Thymus (tissue), 11 donors: Measurements from ENCODE around the gene CCDC32. TPM values are rescaled to one million over a fixed set of nuclear protein-coding genes. Genes with fewer than 3 reads are reported as not detected.
"Not testable (repeated sequence)": the region's sequence is repeated elsewhere in the genome, so short reads cannot be mapped to it uniquely, and the experiment has no call there.

ENCODE experiments used
- DNase-seq, 9 donors: peaks; one replicate each; pipeline ENCODE4 v3.0.0-alpha.2; 2013; ENCODE audit warnings: low spot score in 9 of 9, low read depth in 6 of 9, missing footprints in 1 of 9
- H3K27ac ChIP-seq, 2 donors: one replicate each; pipeline ENCODE4 v1.5.1; 2013; ENCODE audit warnings: control low read depth in 1 of 2, low read depth in 1 of 2, low read length in 1 of 2, mild to moderate bottlenecking in 1 of 2, moderate library complexity in 1 of 2
- H3K27me3 ChIP-seq, 2 donors: one replicate each; pipeline ENCODE4 v1.5.1; 2013; ENCODE audit warnings: low read length in 1 of 2; ENCODE audit not compliant: control insufficient read depth in 2 of 2, insufficient read depth in 1 of 2
- H3K36me3 ChIP-seq, 2 donors: one replicate each; pipeline ENCODE4 v1.5.1; 2013; ENCODE audit warnings: low read length in 1 of 2, mild to moderate bottlenecking in 1 of 2, moderate library complexity in 1 of 2; ENCODE audit not compliant: control insufficient read depth in 2 of 2, insufficient read depth in 2 of 2
- H3K4me1 ChIP-seq, 2 donors: one replicate each; pipeline ENCODE4 v1.5.1; 2013; ENCODE audit warnings: low read length in 2 of 2; ENCODE audit not compliant: control insufficient read depth in 2 of 2, insufficient read depth in 2 of 2
- H3K4me3 ChIP-seq, 2 donors: one replicate each; pipeline ENCODE4 v1.5.1; 2013; ENCODE audit warnings: low read length in 2 of 2, control low read depth in 1 of 2, mild to moderate bottlenecking in 1 of 2
- H3K9me3 ChIP-seq, 2 donors: one replicate each; pipeline ENCODE4 v1.5.1; 2013; ENCODE audit warnings: low read length in 1 of 2, mild to moderate bottlenecking in 1 of 2; ENCODE audit not compliant: control insufficient read depth in 2 of 2, insufficient read depth in 1 of 2
- WGBS: extraction: QIAGEN DNeasy Blood & Tissue Kit; methylation state at CpG from one replicate; pipeline ENCODE4 v1.1.7; 2013; 5-methylcytosine and 5-hydroxymethylcytosine counted together
- polyA plus RNA-seq: library from polyadenylated mRNA; stranded (reverse); fragments of 200-250 nt; gene quantifications from one replicate; pipeline ENCODE4 v1.2.3, GENCODE V29; 2013
- total RNA-seq: library from RNA; stranded (reverse); fragments of 120-200 nt; gene quantifications from one replicate; pipeline ENCODE4 v1.2.4, GENCODE V29; 2013
- donor health status: healthy.

The CCDC32 gene
- total and polyA plus RNA-seq, 2 donors, result 21.2 to 39.2 TPM

DNA sequence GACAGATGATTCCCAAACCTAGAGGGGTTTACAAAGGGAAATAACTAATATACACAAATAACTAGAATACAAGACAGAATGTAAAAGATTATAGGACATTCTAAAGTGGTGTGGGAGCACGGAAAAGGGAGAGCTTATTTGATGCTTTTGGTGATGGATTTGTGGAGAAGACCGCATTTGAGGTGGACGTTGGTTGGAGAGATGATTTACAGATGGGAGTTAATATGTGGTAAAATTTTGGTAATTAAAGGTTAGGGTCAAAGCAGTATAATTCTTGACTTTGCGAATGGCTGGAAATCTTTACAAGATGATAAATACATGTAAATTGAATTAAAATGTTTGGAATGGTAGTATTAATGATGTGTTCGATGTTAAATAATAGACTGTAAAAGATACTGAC lies 30.4 kb upstream of the CCDC32 start:
- no peaks in the 10 kb centered on the region for H3K36me3 ChIP-seq
- no peaks in the 10 kb centered on the region for H3K27me3 ChIP-seq
- peak overlapping the region; percentile 65 to 95 for H3K4me3 ChIP-seq
- DNase-seq, result no peak
- no peak overlapping the region for H3K27ac ChIP-seq
- H3K4me1 ChIP-seq, result peaks cover 0 to 4% of the 10 kb centered on the region in 2 donors
- H3K9me3 ChIP-seq, result no peaks in the 10 kb centered on the region
- WGBS, result 61% methylated on average over 5 of the region's 5 CpGs

DNA sequence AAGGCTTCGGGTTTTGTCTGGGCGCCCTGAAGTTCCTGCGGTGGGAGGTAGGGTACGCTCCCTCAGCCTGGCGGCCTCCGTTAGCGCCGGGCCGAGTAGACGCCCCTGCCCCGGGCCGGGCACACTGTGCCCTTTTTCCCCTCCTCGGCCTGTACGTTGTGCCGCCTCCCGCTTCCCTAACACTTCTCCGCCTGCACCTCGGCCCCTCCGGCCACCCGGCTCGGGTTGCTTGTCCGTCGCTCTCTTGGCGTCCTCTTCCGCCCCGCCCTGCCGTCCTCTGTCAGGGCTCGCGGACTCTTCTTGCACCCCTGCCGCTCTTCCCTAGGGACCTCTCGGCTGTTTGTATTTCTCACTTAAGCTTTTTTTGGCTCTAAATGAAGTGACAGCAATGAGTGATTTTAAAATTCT lies 29.6 kb upstream of the CCDC32 start:
- WGBS, result under 1% methylated on average over 31 of the region's 31 CpGs
- DNase-seq, result no peak
- no peaks in the 10 kb centered on the region for H3K36me3 ChIP-seq
- H3K4me3 ChIP-seq, result peak overlapping the region; percentile 65 to 95
- no peaks in the 10 kb centered on the region for H3K27me3 ChIP-seq
- peaks cover 2 to 8% of the 10 kb centered on the region in 2 donors for H3K4me1 ChIP-seq
- no peaks in the 10 kb centered on the region for H3K9me3 ChIP-seq
- peak overlapping the region; percentile 95 to 98 for H3K27ac ChIP-seq

DNA sequence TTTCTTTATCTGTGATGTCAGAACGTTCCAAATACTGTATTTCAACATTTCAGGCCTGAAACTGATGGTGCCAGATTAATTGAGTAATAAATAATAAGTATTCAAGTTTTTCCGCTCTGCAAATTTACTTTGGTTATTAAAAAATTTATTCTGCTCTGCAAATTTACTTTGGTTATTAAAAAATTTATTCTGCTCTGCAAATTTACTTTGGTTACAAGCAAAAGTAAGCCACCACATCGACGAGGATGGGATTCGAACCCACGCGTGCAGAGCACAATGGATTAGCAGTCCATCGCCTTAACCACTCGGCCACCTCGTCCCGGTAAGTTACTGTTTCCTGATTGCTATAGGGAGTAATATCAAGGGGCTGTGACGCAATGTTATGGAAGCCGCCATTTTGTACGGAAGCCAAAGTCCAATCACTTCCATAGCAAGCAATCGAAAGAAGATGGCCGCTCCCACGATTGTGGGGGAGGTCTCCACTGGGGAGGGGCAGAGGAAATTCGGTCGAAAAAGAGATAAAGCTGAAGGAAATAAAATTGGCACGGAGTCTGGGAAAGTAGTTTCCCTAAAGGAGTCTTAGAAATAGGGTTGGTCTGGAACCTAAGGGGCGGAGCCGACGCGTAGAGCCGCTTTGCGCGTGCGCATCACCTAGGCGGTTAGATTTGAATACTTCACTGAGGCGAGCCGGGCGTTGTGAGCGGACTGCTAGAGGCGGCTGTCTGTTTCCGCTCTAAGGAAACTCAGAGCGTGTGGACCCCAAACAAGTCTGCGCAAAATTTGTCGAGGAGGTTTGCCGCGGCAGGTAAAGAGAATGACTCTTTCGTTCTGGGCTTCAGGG lies 29.0 kb upstream of the CCDC32 start, which contains the start of gene KNL1:
Gene KNL1 (plus strand): TSS at position 662 of the 841 bp plus-strand sequence. CDS start 8,683 bp downstream, outside the sequence.
- 5% methylated on average over 41 of the region's 41 CpGs for WGBS
- H3K36me3 ChIP-seq, result no peaks in the 10 kb centered on the region
- peak within 1 kb of the TSS; percentile 95 to 98 for H3K27ac ChIP-seq
- DNase-seq, result peak; percentile 79 to 98 (median 92)
- peaks cover 2 to 8% of the 10 kb centered on the region in 2 donors for H3K4me1 ChIP-seq
- H3K4me3 ChIP-seq, result peak within 1 kb of the TSS; percentile 65 to 95
- no peaks in the 10 kb centered on the region for H3K27me3 ChIP-seq
- no peaks in the 10 kb centered on the region for H3K9me3 ChIP-seq

DNA sequence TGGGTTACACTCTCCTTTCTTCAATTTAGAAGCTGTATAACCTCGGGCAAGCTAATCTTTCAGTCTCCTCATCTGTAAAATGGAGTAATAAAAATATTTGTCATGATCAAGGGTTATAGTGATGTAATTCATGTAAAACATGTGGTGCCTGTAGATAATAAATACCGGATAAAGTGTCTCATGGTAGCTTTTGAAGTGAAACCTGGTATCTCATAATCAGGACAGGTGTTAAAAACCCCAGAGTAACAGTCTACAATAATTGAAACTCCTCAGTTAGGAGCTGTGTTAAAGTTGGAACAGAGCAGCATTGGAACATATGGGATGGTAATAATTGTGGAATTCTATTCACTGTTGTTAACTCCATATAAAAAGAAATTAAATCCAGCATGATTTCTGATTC lies 28.3 kb upstream of the CCDC32 start:
- Histone ChIP-seq H3K27ac (peak overlapping the region in 1 of 2 donors; percentile 98), H3K9me3 (no peaks in the 10 kb centered on the region), H3K4me1 (peaks cover 2 to 8% of the 10 kb centered on the region in 2 donors), H3K27me3 (no peaks in the 10 kb centered on the region), H3K4me3 (no peak overlapping the region), H3K36me3 (no peaks in the 10 kb centered on the region)
- DNase-seq, result peak in 2 of 9 donors; percentile 15 to 37
- 63% methylated on average over 2 of the region's 2 CpGs for WGBS

DNA sequence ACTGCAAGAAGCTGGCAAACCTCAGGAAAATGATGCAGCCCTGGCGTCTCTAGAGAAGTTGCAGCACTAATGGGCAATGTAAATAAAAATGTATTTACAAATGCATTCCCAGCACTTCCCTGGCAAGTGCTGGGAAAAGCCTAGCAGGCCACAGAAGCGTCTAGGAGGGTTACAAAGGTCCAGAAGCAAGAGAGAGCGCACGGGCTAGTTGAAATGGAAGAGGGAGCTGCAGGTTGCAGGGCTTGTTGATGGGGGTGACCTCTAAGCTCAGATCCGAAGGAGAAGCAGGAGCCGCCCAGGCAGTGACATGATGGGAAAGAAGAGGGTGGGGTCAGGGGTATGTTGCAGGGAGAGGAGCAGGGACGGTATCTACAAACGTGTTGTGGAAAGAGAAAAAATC lies 26.5 kb upstream of the CCDC32 start:
- H3K4me1 ChIP-seq, result peaks cover 2 to 7% of the 10 kb centered on the region in 2 donors
- H3K4me3 ChIP-seq, result no peak overlapping the region
- H3K27me3 ChIP-seq, result no peaks in the 10 kb centered on the region
- H3K9me3 ChIP-seq, result no peaks in the 10 kb centered on the region
- DNase-seq, result no peak
- WGBS, result 95% methylated on average over 8 of the region's 8 CpGs
- no peaks in the 10 kb centered on the region for H3K36me3 ChIP-seq
- no peak overlapping the region for H3K27ac ChIP-seq

DNA sequence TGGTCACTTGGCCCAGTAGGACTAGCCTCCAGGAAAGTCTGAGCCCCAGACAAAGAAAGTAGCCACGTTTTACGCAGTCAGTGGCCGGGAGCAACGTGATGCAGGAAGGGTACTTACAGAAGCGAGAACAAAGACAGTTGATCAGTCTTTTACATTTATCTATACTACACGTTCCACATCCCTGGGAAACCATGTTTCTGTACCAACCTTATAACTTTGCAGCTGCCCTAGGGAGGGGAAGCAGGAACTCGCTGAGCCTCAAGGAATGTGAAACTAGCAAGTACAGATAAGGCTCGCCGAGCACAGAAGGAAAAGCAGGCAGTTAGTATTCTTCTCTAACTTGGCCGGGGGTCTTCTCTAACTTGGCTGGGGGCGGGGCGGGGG lies 25.8 kb upstream of the CCDC32 start:
- peak overlapping the region in 1 of 2 donors; percentile 46 for H3K4me3 ChIP-seq
- no peaks in the 10 kb centered on the region for H3K27me3 ChIP-seq
- WGBS, result 78% methylated on average over 12 of the region's 12 CpGs
- DNase-seq, result no peak
- H3K27ac ChIP-seq, result no peak overlapping the region
- H3K4me1 ChIP-seq, result peaks cover 2 to 7% of the 10 kb centered on the region in 2 donors
- no peaks in the 10 kb centered on the region for H3K9me3 ChIP-seq
- no peaks in the 10 kb centered on the region for H3K36me3 ChIP-seq

DNA sequence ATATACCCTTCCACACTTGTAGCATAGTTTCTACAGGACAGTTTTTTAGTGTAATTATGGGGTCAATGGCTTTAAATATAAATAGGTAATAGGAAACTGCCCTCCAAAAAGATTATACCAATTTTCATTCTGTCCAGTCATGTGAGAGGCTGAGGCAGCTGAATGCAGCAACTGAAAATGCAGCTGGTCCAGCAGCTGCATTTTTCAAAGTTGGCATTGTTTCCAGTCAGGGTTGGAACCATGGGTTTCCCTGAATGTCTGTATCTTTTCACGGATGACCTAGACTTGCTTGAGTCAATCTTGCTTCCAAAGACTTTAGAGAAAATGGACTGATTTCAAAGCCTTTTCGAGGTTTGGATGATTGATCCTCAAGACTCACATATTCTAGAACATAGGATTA lies 19.3 kb upstream of the CCDC32 start:
- no peaks in the 10 kb centered on the region for H3K9me3 ChIP-seq
- H3K4me1 ChIP-seq, result no peaks in the 10 kb centered on the region
- WGBS, result 73% methylated on average over 2 of the region's 2 CpGs
- no peaks in the 10 kb centered on the region for H3K36me3 ChIP-seq
- no peak overlapping the region for H3K27ac ChIP-seq
- DNase-seq, result no peak
- no peaks in the 10 kb centered on the region for H3K27me3 ChIP-seq
- H3K4me3 ChIP-seq, result no peak overlapping the region

DNA sequence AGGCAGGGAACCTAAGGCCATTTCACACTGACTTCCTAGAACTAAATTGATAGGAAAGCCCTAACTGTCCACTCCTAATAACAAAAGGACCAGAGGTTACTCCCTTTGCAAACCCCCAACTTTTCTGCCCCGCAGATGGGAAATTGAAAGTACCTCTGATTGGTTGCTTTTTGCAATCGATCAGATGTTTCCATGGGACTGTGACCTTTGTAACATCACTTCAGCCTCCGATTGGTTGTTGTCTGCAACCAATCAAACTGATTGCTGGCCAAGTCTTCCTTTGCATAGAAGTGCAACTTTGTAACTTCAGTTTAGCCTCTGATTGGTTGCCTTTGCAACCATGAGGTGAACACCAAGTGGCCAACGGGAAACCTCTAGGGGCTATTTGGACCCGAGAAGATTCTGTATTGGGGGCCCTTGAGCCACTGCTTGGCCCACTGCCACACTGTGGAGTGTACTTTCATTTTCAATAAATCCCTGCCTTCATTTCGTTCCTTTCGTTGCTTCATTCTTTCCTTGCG lies 17.9 kb upstream of the CCDC32 start:
- DNase-seq, result no peak
- H3K4me1 ChIP-seq, result no peaks in the 10 kb centered on the region
- WGBS, result 93% methylated on average over 8 of the region's 8 CpGs

DNA sequence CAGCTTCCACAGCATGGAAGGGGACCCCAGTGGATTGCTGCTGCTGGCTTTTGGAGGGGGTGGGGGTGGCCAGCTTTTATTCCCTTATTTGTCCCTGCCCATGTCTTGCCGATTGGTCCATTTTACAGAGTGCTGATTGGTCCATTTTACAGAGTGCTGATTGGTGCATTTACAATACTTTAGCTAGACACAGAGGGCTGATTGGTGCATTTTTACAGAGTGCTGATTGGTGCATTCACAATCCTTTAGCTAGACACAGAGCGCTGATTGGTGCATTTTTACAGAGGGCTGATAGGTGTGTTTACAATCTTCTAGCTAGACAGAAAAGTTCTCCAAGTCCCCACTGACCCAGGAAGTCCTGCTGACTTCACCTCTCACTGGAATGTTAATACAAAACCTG lies 17.0 kb upstream of the CCDC32 start:
- not testable (repeated sequence) for H3K27me3 ChIP-seq, H3K4me1 ChIP-seq, H3K9me3 ChIP-seq, DNase-seq, H3K36me3 ChIP-seq, H3K4me3 ChIP-seq, H3K27ac ChIP-seq
- 72% methylated on average over 2 of the region's 2 CpGs for WGBS

More for the DNA sequence above, 17.9 kb upstream of the CCDC32 start:
- H3K36me3 ChIP-seq, result no peaks in the 10 kb centered on the region
- peak overlapping the region in 1 of 2 donors; percentile 5 for H3K4me3 ChIP-seq
- no peak overlapping the region for H3K27ac ChIP-seq
- H3K27me3 ChIP-seq, result no peaks in the 10 kb centered on the region
- H3K9me3 ChIP-seq, result no peaks in the 10 kb centered on the region
